ENCODE results near the gene SPTBN2. TPM values are rescaled to one million over a fixed set of nuclear protein-coding genes. Genes with fewer than 3 reads are reported as not detected.

The SPTBN2 gene
- total RNA-seq, 1 experiment from 2014 or later: 7.3 TPM

GRCh38 chr11:66722745-66723651 is 6.0 kb downstream of the SPTBN2 start:
- Histone ChIP-seq H3K27ac (ENCODE audit: low read length) (no peak overlapping the region), H3K9me3 (ENCODE audit: control insufficient read depth, insufficient read depth, low read depth, low read length) (no peaks in the 10 kb centered on the region), H3K4me3 (ENCODE audit: low read depth in 2 of 2, low read length in 2 of 2) (no peak overlapping the region), H3K36me3 (ENCODE audit: control insufficient read depth, insufficient read depth, low read length) (no peaks in the 10 kb centered on the region), H3K27me3 (ENCODE audit: control insufficient read depth, insufficient read depth, low read length) (peaks cover 14% of the 10 kb centered on the region), H3K4me1 (ENCODE audit: control insufficient read depth, insufficient read depth, low read length) (peaks cover 6% of the 10 kb centered on the region; the same call in 1 of the 2 replicates)
- DNase-seq (ENCODE audit: low read depth, low spot score) (no peak), ATAC-seq (no peak)
- in situ Hi-C loops (cut with HindIII; ENCODE audit: low pct_unique_long_range_greater_than_20kb, low sequenced_read_pairs): no loop called here
- POLR2A ChIA-PET: interaction anchor here (0.6 to 0.7 kb wide), 2 partner anchors 158 to 358 kb away, joined by 3 to 10 read pairs; no protein-coding TSS in a partner anchor
- TF ChIP-seq SIN3A (IDR thresholded peaks at IDR 0.05; ENCODE audit: borderline replicate concordance, insufficient read depth, low read depth, low read length): no peak
- TF ChIP-seq CTCF (IDR thresholded peaks at IDR 0.05): no peak
- no peak for TF ChIP-seq REST (IDR thresholded peaks at IDR 0.05; ENCODE audit: insufficient read depth in 1 of 2, low read depth in 2 of 2, low read length in 1 of 2)
- TF ChIP-seq POLR2AphosphoS5 (IDR thresholded peaks at IDR 0.05; ENCODE audit: low read depth, low read length): no peak
- no peak for TF ChIP-seq TCF7L2 (IDR thresholded peaks at IDR 0.05; ENCODE audit: low read depth, low read length)
- intact Hi-C loops (cut with micrococcal nuclease; ENCODE audit: unreplicated experiment): no loop called here
- CTCF ChIA-PET: interaction anchor here (0.6 kb wide), 1 partner anchor 206 kb away, joined by 9 read pairs; no protein-coding TSS in a partner anchor
- BruUV-seq (replicated peaks): no TSS peak

- POLR2A ChIA-PET: interaction anchor here (0.6 kb wide), 2 partner anchors 22 to 359 kb away, joined by 3 to 21 read pairs; no protein-coding TSS in a partner anchor
- H3K36me3 ChIP-seq (ENCODE audit: control insufficient read depth, insufficient read depth, low read length): no peaks in the 10 kb centered on the region
- peaks cover 1% of the 10 kb centered on the region; the same call in 1 of the 2 replicates for H3K4me1 ChIP-seq (ENCODE audit: control insufficient read depth, insufficient read depth, low read length)
- no peak for DNase-seq (ENCODE audit: low read depth, low spot score)
- no peak overlapping the region for H3K27ac ChIP-seq (ENCODE audit: low read length)
- ATAC-seq: no peak
- H3K9me3 ChIP-seq (ENCODE audit: control insufficient read depth, insufficient read depth, low read depth, low read length): no peaks in the 10 kb centered on the region
- peaks cover 11% of the 10 kb centered on the region for H3K27me3 ChIP-seq (ENCODE audit: control insufficient read depth, insufficient read depth, low read length)
- no TSS peak for BruUV-seq (replicated peaks)
- no peak overlapping the region for H3K4me3 ChIP-seq (ENCODE audit: low read depth in 2 of 2, low read length in 2 of 2)
- TF ChIP-seq TCF7L2 (IDR thresholded peaks at IDR 0.05; ENCODE audit: low read depth, low read length) (no peak), SIN3A (IDR thresholded peaks at IDR 0.05; ENCODE audit: borderline replicate concordance, insufficient read depth, low read depth, low read length) (no peak), POLR2AphosphoS5 (IDR thresholded peaks at IDR 0.05; ENCODE audit: low read depth, low read length) (no peak), CTCF (IDR thresholded peaks at IDR 0.05) (no peak), REST (IDR thresholded peaks at IDR 0.05; ENCODE audit: insufficient read depth in 1 of 2, low read depth in 2 of 2, low read length in 1 of 2) (no peak)
- CTCF ChIA-PET: no interaction called here
- intact Hi-C loops (cut with micrococcal nuclease; ENCODE audit: unreplicated experiment) (no loop called here), in situ Hi-C loops (cut with HindIII; ENCODE audit: low pct_unique_long_range_greater_than_20kb, low sequenced_read_pairs) (no loop called here)
Observed at GRCh38 chr11:66721939-66722338, 7.1 kb downstream of the SPTBN2 start.
